GM21381 (cell line): ENCODE measurements around the gene DCHS2.

Experiments
- ATAC-seq: cut with Tn5 transposase; IDR thresholded peaks from one replicate; pipeline ENCODE4 v1.9.1; 2021; ENCODE audit warnings: mild to moderate bottlenecking, moderate library complexity; ENCODE audit not compliant: unreplicated experiment

Gene DCHS2

GRCh38 chr4:154329268-154329868 is 162.2 kb downstream of the DCHS2 start:
- no peak for ATAC-seq

DNA sequence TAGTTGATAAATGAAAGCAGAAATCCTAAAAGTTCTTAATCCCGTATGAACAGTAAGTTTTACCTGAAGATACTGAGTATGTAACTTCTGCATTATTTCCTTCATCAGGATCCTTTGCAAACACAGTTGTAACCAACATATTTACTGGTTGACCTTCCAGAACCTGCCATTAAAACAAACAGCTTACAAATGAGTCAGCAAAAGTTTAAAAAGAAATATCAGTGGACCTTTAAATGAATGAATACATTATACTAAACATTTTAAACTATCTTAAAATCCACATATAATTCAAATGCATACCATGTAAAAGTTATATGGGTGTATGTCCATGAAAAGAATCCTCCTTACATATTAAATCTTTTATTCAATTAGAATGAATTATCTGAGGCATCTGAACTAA is 163.6 kb downstream of the DCHS2 start:
- ATAC-seq = no peak

GRCh38 chr4:154320521-154320920 is 171.1 kb downstream of the DCHS2 start:
- no peak for ATAC-seq

GRCh38 chr4:154319736-154320135 is 171.9 kb downstream of the DCHS2 start:
- ATAC-seq = no peak

- no peak for ATAC-seq
Measured at GRCh38 chr4:154317201-154317999, 174.2 kb downstream of the DCHS2 start.

- ATAC-seq = no peak
Measured at GRCh38 chr4:154315741-154316140, 175.9 kb downstream of the DCHS2 start.

GRCh38 chr4:154314248-154314647 is 177.4 kb downstream of the DCHS2 start:
- ATAC-seq = no peak

DNA sequence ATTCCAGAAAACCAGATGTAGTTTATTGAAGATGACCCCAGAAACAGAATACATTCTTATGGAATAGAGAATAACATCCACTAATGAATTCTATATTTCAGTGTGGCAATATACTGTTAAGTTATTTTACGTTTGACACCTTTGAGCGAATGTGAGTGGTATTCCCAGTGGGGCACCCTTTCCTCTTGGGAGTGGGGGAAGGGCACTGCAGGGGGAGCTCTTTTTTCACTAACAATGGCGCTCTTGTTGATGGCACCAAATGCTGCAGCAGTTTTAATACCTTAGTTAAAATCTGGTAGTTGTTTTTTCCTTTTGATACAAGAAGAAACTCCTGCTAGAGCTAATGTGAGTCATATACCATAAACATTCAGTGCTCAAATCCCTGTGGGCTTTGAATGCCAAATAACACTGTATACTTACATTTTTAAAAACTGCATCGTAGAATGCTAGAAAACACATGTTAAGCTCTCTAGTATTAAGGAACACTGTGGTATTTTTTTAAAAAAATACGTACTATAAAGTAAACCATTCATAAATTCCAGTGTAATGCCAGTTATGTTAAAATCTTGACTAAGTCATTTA is 178.5 kb downstream of the DCHS2 start:
- ATAC-seq = no peak

GRCh38 chr4:154312246-154312645 is 179.4 kb downstream of the DCHS2 start:
- ATAC-seq = no peak

DNA sequence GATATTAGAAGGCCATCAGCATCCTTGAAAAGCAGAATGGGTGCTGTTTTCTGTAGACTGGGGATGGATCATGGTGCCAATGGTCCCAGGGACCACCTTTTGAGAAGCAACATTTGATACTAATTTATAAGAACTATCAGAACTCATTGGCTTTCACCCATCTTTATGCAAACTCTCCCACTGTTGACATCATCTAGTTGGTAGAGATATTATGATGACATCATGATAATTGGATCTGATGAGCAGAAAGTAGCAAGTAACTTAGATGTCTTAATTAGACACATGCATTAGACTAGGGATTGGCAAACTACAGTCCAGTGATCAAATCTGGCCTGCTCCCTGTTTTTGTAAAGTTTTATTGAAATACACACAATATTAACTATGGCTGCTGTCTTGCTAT is 181.0 kb downstream of the DCHS2 start:
- no peak for ATAC-seq

DNA sequence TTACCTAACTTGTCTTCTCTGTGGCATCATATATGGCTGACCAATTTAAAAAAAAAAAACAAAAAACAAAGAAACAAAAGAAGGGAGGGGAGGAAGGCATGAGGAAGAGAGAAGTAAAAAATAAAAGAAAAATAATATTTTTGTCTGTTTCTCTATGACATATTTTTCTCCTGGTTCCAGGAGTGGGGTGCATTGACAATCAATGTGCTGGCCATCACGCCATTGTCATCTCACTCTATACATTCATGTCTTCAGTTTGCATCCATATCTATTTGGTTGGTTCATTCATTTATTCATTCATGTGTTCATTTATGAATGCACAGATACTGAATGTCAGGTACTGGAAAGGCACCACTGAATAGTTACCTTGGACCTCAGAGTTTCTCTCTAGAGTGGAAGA is 183.4 kb downstream of the DCHS2 start:
- no peak for ATAC-seq

DNA sequence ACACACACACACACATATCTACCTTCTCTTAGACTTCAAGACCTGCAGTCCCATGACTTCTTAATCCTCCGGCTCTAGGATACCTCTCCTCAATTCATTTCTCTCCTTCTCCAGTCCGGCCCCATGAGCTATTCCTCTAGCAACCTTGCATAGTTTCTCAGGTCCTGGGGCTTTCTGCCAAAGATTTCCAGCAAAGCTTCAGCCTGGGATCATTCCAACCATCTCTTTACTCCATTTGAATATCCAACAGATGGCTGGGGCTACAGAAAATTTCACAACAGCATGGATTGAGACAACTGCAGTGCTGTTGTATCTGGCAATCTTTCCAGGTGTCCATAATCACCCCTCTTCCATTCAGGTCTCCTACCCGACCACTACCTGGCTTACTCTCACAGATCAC is 184.1 kb downstream of the DCHS2 start:
- no peak for ATAC-seq

DNA sequence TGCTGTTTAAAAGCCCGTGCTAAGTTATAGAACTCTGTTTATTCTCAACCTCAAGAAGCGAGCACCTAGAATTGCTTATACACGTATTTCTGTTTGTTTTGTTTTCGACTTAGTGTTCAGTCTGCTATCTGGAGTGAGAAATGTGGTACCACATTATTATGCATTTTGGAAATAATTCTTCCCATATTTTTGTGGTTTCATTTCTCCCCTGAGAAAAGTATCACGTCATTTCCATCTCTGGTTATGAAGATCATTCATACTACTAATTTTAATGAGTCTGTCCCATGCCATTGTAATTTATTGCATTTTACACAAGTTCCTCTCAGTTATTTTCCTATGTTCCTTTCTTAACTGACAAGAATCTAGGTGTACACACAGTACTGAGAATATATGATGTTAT is 186.0 kb downstream of the DCHS2 start:
- ATAC-seq = no peak

GRCh38 chr4:154304679-154305078 is 186.9 kb downstream of the DCHS2 start:
- no peak for ATAC-seq

GRCh38 chr4:154294652-154295350 is 196.8 kb downstream of the DCHS2 start:
- ATAC-seq = no peak

- no peak for ATAC-seq
Measured at GRCh38 chr4:154293427-154293826, 198.2 kb downstream of the DCHS2 start.

GRCh38 chr4:154292589-154292988 is 199.0 kb downstream of the DCHS2 start:
- ATAC-seq = no peak

DNA sequence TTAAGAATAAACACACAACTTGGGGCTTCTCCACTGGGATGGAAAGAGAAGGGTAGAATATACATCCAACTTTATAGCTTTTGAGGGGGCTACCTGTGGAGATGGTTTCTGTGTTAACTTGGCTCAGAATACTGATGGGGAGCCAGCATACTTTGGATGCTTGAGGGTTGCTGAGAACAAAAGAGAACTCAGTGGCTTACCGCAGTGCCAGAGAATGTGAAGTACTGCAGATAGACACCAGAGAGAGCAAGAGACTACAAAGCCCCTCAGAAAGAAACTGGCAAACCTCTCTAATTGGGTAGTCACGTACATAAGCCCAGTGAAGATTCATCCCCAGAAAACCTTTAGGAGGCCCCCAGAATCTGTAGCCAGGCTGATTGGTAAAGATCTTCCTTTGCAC is 214.4 kb downstream of the DCHS2 start:
- ATAC-seq = no peak

- ATAC-seq = no peak
Measured at GRCh38 chr4:154276496-154276895, 215.1 kb downstream of the DCHS2 start.

DNA sequence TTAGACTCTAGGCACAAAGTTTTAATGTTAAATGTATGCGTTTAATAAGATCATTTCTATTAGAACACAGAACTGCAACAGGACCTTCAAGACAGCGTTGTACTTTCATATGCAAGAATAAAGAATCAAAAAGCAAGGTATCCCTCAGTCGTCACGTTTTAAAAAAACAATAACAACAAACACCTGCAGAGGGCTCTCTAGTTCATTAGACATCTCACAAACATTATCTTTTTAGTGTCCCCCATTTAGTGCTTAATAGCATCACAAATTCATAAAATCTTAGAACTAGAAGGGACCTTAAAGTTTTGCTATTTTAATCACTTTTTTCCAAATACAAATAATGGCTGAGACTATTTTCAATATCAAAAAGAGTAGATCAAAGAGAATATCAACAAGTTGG is 236.6 kb downstream of the DCHS2 start:
- ATAC-seq = no peak

DNA sequence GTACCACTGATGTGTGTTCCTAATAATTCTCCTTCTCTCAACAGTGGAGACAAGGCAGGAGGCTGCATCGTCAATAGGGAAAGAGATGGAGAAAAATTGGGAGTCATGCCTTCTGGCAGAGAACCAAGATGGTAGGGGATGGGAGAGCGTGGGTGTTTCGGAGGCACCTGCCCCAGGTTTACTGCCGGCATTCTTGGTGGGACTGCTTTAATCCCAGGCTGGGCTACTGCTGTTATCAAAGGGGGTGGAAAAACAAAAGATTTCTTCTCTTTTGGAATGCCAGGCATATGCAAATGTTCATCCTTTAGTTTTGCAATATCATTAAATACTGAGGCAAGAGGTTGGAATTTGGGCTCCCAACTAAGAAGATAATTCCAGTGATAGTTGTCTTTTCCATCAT is 257.0 kb downstream of the DCHS2 start:
- ATAC-seq = no peak
